ENCODE results near the gene OR52I1. TPM values are rescaled to one million over a fixed set of nuclear protein-coding genes. Genes with fewer than 3 reads are reported as not detected.

The OR52I1 gene
- polyA plus RNA-seq, 3 donors, result 0.05 to 0.06 TPM; not detected in 1

Other genes with a start within 250 kb of the OR52I1 start
- not detected for gene OR52B4, start 225.7 kb upstream of the OR52I1 start, polyA plus RNA-seq (ENCODE audit: insufficient read length in 3 of 3)
- gene TRIM21, start 200.3 kb upstream of the OR52I1 start, polyA plus RNA-seq (ENCODE audit: insufficient read length in 3 of 3), result 10 to 100 TPM; 20.5 to 22.6 (median 21.7) TPM
- gene OR52K2, start 144.7 kb upstream of the OR52I1 start, polyA plus RNA-seq (ENCODE audit: insufficient read length in 3 of 3), result not detected
- under 1 TPM; 0.10 to 0.18 (median 0.11) TPM for gene OR52K1, start 111.4 kb upstream of the OR52I1 start, polyA plus RNA-seq (ENCODE audit: insufficient read length in 3 of 3)
- not detected for gene OR52M1, start 48.8 kb upstream of the OR52I1 start, polyA plus RNA-seq (ENCODE audit: insufficient read length in 3 of 3)
- not detected for gene OR52I2, start 12.3 kb upstream of the OR52I1 start, polyA plus RNA-seq (ENCODE audit: insufficient read length in 3 of 3)
- gene TRIM68, start 14.2 kb downstream of the OR52I1 start, polyA plus RNA-seq (ENCODE audit: insufficient read length in 3 of 3), result 10 to 100 TPM; 19.0 to 21.0 (median 19.6) TPM
- gene OR51D1, start 43.4 kb downstream of the OR52I1 start, polyA plus RNA-seq (ENCODE audit: insufficient read length in 3 of 3), result not detected
- 1 to 10 TPM; 1.4 to 1.8 (median 1.4) TPM for gene OR51E1, start 49.9 kb downstream of the OR52I1 start, polyA plus RNA-seq (ENCODE audit: insufficient read length in 3 of 3)
- 1 to 10 TPM in 2 of 3 donors, under 1 TPM in 1; 0.91 to 1.3 (median 1.2) TPM for gene OR51E2, start 103.8 kb downstream of the OR52I1 start, polyA plus RNA-seq (ENCODE audit: insufficient read length in 3 of 3)
- under 1 TPM; 0.43 to 0.89 (median 0.80) TPM for gene MMP26, start 110.7 kb downstream of the OR52I1 start, polyA plus RNA-seq (ENCODE audit: insufficient read length in 3 of 3)
- not detected for gene OR51F1, start 175.9 kb downstream of the OR52I1 start, polyA plus RNA-seq (ENCODE audit: insufficient read length in 3 of 3)
- not detected for gene OR52R1, start 210.3 kb downstream of the OR52I1 start, polyA plus RNA-seq (ENCODE audit: insufficient read length in 3 of 3)
- not detected for gene OR51F2, start 227.3 kb downstream of the OR52I1 start, polyA plus RNA-seq (ENCODE audit: insufficient read length in 3 of 3)

All from renal cortex interstitium (tissue), 3 donors.